HG02642 (cell line): ENCODE data around the gene MRPS2.
"Not testable (repeated sequence)": the region's sequence is repeated elsewhere in the genome, so short reads cannot be mapped to it uniquely, and the experiment has no call there.

Source experiments
- ATAC-seq: cut with Tn5 transposase; IDR thresholded peaks from one replicate; pipeline ENCODE4 v1.9.1; 2021; ENCODE audit warnings: mild to moderate bottlenecking; ENCODE audit not compliant: unreplicated experiment, poor library complexity

The MRPS2 gene

GRCh38 chr9:135513351-135513846 lies 12.9 kb downstream of the MRPS2 start:
- ATAC-seq = no peak

GRCh38 chr9:135513906-135514305 lies 13.4 kb downstream of the MRPS2 start:
- not testable (repeated sequence) for ATAC-seq

- no peak for ATAC-seq
Measured at GRCh38 chr9:135514342-135515082, 14.0 kb downstream of the MRPS2 start.

GRCh38 chr9:135515083-135515951 lies 14.8 kb downstream of the MRPS2 start:
- no peak for ATAC-seq

- ATAC-seq = no peak
Measured at GRCh38 chr9:135516132-135516860, 15.8 kb downstream of the MRPS2 start.

- ATAC-seq = no peak
Measured at GRCh38 chr9:135517407-135517822, 16.9 kb downstream of the MRPS2 start.

- no peak for ATAC-seq
Measured at GRCh38 chr9:135519179-135519971, 18.9 kb downstream of the MRPS2 start.

GRCh38 chr9:135520916-135521607 lies 20.6 kb downstream of the MRPS2 start, which contains the start of gene LCN1:
TSS of gene LCN1 (plus strand) at chr9:135521440. CDS start at chr9:135521498, 58 bp downstream.
- no peak for ATAC-seq

- ATAC-seq = no peak
Measured at GRCh38 chr9:135521608-135522095, 21.2 kb downstream of the MRPS2 start.

GRCh38 chr9:135522137-135522877 lies 21.8 kb downstream of the MRPS2 start:
- ATAC-seq = no peak

GRCh38 chr9:135522931-135523330 lies 22.4 kb downstream of the MRPS2 start:
- no peak for ATAC-seq

- no peak for ATAC-seq
Measured at GRCh38 chr9:135523521-135524129, 23.1 kb downstream of the MRPS2 start.

GRCh38 chr9:135524130-135524861 lies 23.8 kb downstream of the MRPS2 start:
- ATAC-seq = no peak

GRCh38 chr9:135525241-135526088 lies 25.0 kb downstream of the MRPS2 start:
- no peak for ATAC-seq

GRCh38 chr9:135526089-135526729 lies 25.7 kb downstream of the MRPS2 start:
- no peak for ATAC-seq
